ENCODE data around the gene ANO2.

ANO2 gene

DNA sequence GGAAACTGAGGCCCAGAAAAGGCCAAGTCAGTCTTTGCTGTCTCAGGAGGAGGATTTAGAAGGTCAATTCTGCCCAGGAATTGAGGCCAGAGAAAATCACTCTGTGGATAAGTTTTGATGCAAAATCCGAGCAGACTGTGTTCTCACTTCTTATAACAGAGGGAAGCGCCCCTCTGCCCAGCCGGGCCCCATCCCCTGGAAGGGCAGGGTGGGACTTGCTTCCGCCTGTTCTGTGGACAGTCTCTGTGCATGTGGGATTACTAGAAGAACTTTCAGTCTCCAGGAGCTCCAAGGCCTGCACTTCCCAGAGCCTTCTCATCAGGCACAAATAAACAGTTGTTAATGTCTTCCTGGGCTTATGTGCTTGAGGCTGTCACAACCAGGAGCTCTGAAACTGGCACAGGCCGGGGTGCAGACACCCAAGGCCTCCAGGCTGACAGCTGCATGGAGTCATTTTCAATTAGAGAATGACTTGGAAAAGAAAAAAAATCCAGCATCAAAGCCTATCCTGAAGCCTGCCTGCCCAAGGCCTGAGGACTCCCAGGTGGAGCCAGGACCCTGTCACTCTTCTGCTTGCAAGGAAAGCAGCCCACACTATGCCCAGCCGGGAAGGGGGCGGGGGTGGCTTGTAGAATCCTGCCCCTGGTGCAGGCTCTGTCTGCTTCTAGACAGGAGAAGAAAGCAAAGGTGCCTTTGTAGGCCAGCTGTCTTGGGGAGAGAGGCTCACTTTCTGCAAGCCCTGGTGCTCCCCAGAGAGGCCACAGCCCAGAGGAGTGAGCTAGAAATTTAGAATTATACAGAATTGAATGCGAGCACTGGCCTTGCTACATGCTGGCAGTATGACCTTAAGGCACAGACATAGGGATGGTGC is 428.5 kb downstream of the ANO2 start:
- Histone ChIP-seq H3K4me1 (ENCODE audit: low read length) (no peaks in the 10 kb centered on the region), H2AFZ (ENCODE audit: low read depth, low read length) (no peak overlapping the region)

GRCh38 chr12:5515458-5515857 is 429.6 kb downstream of the ANO2 start:
- H3K4me3 ChIP-seq (ENCODE audit: low read length), result no peak overlapping the region
- no peaks in the 10 kb centered on the region for H3K4me1 ChIP-seq (ENCODE audit: low read length)
- H3K36me3 ChIP-seq (replicated peaks; ENCODE audit: low read depth, low read length), result no peaks in the 10 kb centered on the region
- H4K20me1 ChIP-seq (ENCODE audit: insufficient read depth, low read length), result no peaks in the 10 kb centered on the region
- no peak overlapping the region for H3K9ac ChIP-seq (ENCODE audit: low read length)
- H3K4me2 ChIP-seq (ENCODE audit: low read length), result no peak overlapping the region
- TF ChIP-seq, protein P1, sequence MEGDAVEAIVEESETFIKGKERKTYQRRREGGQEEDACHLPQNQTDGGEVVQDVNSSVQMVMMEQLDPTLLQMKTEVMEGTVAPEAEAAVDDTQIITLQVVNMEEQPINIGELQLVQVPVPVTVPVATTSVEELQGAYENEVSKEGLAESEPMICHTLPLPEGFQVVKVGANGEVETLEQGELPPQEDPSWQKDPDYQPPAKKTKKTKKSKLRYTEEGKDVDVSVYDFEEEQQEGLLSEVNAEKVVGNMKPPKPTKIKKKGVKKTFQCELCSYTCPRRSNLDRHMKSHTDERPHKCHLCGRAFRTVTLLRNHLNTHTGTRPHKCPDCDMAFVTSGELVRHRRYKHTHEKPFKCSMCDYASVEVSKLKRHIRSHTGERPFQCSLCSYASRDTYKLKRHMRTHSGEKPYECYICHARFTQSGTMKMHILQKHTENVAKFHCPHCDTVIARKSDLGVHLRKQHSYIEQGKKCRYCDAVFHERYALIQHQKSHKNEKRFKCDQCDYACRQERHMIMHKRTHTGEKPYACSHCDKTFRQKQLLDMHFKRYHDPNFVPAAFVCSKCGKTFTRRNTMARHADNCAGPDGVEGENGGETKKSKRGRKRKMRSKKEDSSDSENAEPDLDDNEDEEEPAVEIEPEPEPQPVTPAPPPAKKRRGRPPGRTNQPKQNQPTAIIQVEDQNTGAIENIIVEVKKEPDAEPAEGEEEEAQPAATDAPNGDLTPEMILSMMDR (IDR thresholded peaks at IDR 0.05; ENCODE audit: low read depth, low read length), result no peak
- no peak for TF ChIP-seq EZH2phosphoT487 (IDR thresholded peaks at IDR 0.05; ENCODE audit: low read depth)
- H3K79me2 ChIP-seq (ENCODE audit: low read length), result no peaks in the 10 kb centered on the region
- H2AFZ ChIP-seq (ENCODE audit: low read depth, low read length), result no peak overlapping the region
- no peaks in the 10 kb centered on the region for H3K9me3 ChIP-seq (ENCODE audit: insufficient read depth, low read length)
- H3K27me3 ChIP-seq (ENCODE audit: low read depth, low read length), result peaks cover 22% of the 10 kb centered on the region
- H3K27ac ChIP-seq (ENCODE audit: low read length), result no peak overlapping the region

More for the DNA sequence above, 428.5 kb downstream of the ANO2 start:
- Histone ChIP-seq H3K27ac (ENCODE audit: low read length) (no peak overlapping the region), H3K9me3 (ENCODE audit: insufficient read depth, low read length) (no peaks in the 10 kb centered on the region), H3K36me3 (replicated peaks; ENCODE audit: low read depth, low read length) (no peaks in the 10 kb centered on the region), H3K4me3 (ENCODE audit: low read length) (no peak overlapping the region), H3K27me3 (ENCODE audit: low read depth, low read length) (peaks cover 16% of the 10 kb centered on the region), H3K9ac (ENCODE audit: low read length) (no peak overlapping the region), H4K20me1 (ENCODE audit: insufficient read depth, low read length) (no peaks in the 10 kb centered on the region), H3K79me2 (ENCODE audit: low read length) (no peaks in the 10 kb centered on the region), H3K4me2 (ENCODE audit: low read length) (no peak overlapping the region)
- TF ChIP-seq, protein P1 (IDR thresholded peaks at IDR 0.05; ENCODE audit: low read depth, low read length), result no peak
- no peak for TF ChIP-seq EZH2phosphoT487 (IDR thresholded peaks at IDR 0.05; ENCODE audit: low read depth)

GRCh38 chr12:5514545-5514944 is 430.5 kb downstream of the ANO2 start:
- Histone ChIP-seq H3K27ac (ENCODE audit: low read length) (no peak overlapping the region), H2AFZ (ENCODE audit: low read depth, low read length) (no peak overlapping the region), H3K36me3 (replicated peaks; ENCODE audit: low read depth, low read length) (no peaks in the 10 kb centered on the region), H3K9ac (ENCODE audit: low read length) (no peak overlapping the region), H3K4me1 (ENCODE audit: low read length) (no peaks in the 10 kb centered on the region), H3K79me2 (ENCODE audit: low read length) (no peaks in the 10 kb centered on the region), H4K20me1 (ENCODE audit: insufficient read depth, low read length) (no peaks in the 10 kb centered on the region), H3K4me3 (ENCODE audit: low read length) (no peak overlapping the region), H3K4me2 (ENCODE audit: low read length) (no peak overlapping the region), H3K9me3 (ENCODE audit: insufficient read depth, low read length) (no peaks in the 10 kb centered on the region), H3K27me3 (ENCODE audit: low read depth, low read length) (peaks cover 22% of the 10 kb centered on the region)
- TF ChIP-seq EZH2phosphoT487 (IDR thresholded peaks at IDR 0.05; ENCODE audit: low read depth), result no peak
- TF ChIP-seq, protein P1 (IDR thresholded peaks at IDR 0.05; ENCODE audit: low read depth, low read length), result no peak

DNA sequence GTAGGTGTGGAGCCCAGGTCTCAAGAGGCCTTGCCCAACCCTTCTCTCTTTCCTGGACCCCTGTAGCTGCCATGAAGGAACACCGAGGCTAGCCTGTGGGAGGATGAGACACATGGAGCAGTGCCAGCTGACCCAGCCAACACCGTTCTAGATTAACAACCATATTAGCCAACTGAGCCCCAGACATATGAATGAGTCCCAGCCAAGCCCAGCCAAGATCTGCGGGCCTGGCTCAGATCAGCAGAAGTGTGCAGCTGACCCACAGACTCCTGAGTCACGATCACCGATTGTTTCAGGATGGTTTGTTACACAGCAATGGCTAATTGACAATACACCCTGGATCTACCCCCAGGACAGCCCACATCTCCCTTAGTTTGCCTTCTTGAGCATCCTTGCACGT is 431.0 kb downstream of the ANO2 start:
- Histone ChIP-seq H3K9me3 (ENCODE audit: insufficient read depth, low read length) (no peaks in the 10 kb centered on the region), H3K27ac (ENCODE audit: low read length) (no peak overlapping the region), H3K4me1 (ENCODE audit: low read length) (no peaks in the 10 kb centered on the region), H3K9ac (ENCODE audit: low read length) (no peak overlapping the region), H2AFZ (ENCODE audit: low read depth, low read length) (no peak overlapping the region), H3K36me3 (replicated peaks; ENCODE audit: low read depth, low read length) (no peaks in the 10 kb centered on the region), H4K20me1 (ENCODE audit: insufficient read depth, low read length) (no peaks in the 10 kb centered on the region), H3K27me3 (ENCODE audit: low read depth, low read length) (peaks cover 22% of the 10 kb centered on the region), H3K4me3 (ENCODE audit: low read length) (no peak overlapping the region), H3K79me2 (ENCODE audit: low read length) (no peaks in the 10 kb centered on the region), H3K4me2 (ENCODE audit: low read length) (no peak overlapping the region)
- TF ChIP-seq, protein P1 (IDR thresholded peaks at IDR 0.05; ENCODE audit: low read depth, low read length), result no peak
- no peak for TF ChIP-seq EZH2phosphoT487 (IDR thresholded peaks at IDR 0.05; ENCODE audit: low read depth)
